ENCODE results near the gene STK31.
A peak's percentile ranks its signal among the peaks of the same experiment; 100 is the strongest.

Gene STK31

GRCh38 chr7:23691320-23691719, 18.7 kb upstream of the STK31 start:
- no peak for TF ChIP-seq JUND (IDR thresholded peaks at IDR 0.05; ENCODE audit: low read depth)
- peak; percentile 26 to 93 for DNase-seq (ENCODE audit: low read depth in 1 of 2, low spot score in 1 of 2)
- in situ Hi-C loops (cut with HindIII; ENCODE audit: low pct_unique_long_range_greater_than_20kb, low sequenced_read_pairs): no loop called here

DNA sequence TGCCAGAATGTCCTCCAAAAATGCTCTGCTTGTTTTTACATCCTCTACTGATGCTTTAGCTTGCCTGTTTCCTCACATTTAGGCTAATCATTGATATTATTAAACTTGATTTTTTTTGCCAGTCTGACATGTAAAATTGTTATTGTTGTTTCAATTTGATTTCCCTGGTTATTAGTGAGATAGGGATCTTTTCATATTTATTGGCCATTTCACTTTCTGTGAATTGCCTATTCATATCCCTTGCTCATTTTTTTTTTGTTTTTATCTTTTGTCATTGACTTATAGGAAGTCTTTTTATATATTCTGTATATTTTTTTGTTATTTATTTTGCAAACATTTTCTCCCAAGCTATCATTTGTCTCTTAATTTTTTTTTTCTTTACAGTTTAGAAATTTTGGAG, 16.8 kb upstream of the STK31 start:
- TF ChIP-seq JUND (IDR thresholded peaks at IDR 0.05; ENCODE audit: low read depth): no peak
- in situ Hi-C loops (cut with HindIII; ENCODE audit: low pct_unique_long_range_greater_than_20kb, low sequenced_read_pairs): no loop called here
- no peak for DNase-seq (ENCODE audit: low read depth in 1 of 2, low spot score in 1 of 2)

DNA sequence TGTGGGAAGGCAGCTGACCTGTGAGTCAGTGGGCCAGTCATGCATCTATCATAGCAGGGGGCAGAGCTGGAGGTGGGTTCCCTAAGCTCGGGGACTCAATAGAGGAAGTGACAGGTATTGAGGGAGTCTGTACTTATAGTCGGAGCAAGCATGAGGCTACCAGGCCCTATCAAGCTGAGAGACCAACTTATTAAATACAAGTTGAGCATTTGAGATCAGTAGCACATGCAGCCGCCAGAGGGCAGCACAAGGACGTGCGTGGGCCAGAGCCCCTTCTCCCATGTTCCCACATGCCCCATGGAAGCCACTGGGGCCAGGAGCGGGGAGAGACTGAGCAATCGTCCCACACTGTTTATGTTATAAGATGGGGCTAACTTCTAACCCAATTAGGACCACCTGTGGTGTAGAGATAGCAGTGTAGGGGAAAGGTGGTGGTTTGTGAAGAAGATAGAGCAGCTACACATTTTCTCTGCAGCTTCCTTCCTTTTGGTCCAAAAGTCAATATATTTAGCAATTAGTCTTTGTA, 13.0 kb upstream of the STK31 start:
- in situ Hi-C loops (cut with HindIII; ENCODE audit: low pct_unique_long_range_greater_than_20kb, low sequenced_read_pairs): no loop called here
- TF ChIP-seq JUND (IDR thresholded peaks at IDR 0.05; ENCODE audit: low read depth): no peak
- DNase-seq (ENCODE audit: low read depth in 1 of 2, low spot score in 1 of 2): peak in 1 of 2 experiments; percentile 77

DNA sequence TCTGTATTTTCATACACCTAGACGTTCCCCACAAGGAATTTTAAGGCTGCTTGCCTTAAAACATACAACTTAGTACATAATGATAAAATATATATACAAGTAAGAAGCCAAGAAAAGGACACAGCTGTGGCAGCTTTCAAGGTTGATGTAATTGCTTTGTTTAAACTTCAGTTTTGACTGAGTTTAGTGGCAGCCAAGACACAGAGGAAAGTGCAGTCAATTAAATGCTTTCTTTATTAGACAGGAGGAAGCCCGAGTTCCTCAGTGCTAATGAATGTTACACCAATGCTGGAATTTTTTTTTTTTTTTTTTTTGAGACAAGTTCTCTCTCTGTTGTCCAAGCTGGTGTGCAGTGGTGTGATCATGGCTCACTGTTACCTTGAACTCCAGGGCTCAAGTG, 11.2 kb upstream of the STK31 start:
- TF ChIP-seq JUND (IDR thresholded peaks at IDR 0.05; ENCODE audit: low read depth): no peak
- in situ Hi-C loops (cut with HindIII; ENCODE audit: low pct_unique_long_range_greater_than_20kb, low sequenced_read_pairs): no loop called here
- DNase-seq (ENCODE audit: low read depth in 1 of 2, low spot score in 1 of 2): no peak

DNA sequence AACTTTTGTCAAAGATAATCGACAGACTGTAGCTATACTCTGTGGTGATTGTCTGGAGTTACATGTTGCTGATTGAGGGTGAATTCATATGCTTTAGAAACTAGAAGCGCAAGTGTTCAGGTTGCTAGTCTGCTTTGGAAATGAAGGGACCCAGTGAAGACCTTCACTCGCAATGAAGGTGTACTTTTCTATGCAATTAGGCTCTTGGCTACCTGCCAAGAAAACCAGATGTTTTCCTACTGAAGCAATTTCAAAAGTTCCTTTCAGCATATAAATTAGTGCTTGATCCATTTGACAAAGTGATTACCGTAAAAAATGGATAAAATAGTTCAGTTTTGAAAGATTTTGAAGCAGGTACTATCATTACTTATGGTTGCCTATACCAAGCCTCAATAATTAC, 10.0 kb upstream of the STK31 start:
- no peak for TF ChIP-seq JUND (IDR thresholded peaks at IDR 0.05; ENCODE audit: low read depth)
- in situ Hi-C loops (cut with HindIII; ENCODE audit: low pct_unique_long_range_greater_than_20kb, low sequenced_read_pairs): no loop called here
- DNase-seq (ENCODE audit: low read depth in 1 of 2, low spot score in 1 of 2): no peak

DNA sequence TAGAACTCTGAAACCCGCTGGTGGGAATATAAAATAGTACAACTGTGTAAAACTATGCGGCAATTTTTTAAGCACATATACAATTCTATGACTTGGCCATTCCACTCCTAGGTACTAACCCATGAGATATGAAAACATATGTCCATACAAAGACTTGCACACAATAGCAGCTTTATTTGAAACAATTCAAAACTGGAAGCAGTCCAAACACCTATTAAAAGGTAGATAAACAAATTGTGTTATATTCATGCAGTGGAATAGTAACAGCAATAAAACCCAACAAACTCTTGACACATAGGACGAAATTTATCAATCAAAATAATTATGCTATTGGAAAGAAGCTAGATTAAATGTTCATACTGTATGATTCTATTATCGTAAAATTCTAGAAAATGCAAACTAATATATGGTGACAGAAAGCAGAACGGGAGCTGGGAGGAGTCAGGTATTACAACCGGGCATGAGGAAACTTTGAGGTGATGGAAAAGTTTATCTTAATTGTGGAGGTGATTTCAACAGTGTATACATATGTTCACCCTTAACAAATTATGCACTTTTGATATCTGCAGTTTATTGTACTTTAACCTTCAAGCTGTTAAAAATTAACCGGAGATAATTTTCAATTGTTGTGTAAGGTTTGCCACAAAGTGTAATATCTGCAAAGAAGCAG, 803 bp upstream of the STK31 start:
- in situ Hi-C loops (cut with HindIII; ENCODE audit: low pct_unique_long_range_greater_than_20kb, low sequenced_read_pairs): no loop called here
- TF ChIP-seq JUND (IDR thresholded peaks at IDR 0.05; ENCODE audit: low read depth): no peak
- no peak for DNase-seq (ENCODE audit: low read depth in 1 of 2, low spot score in 1 of 2)

DNA sequence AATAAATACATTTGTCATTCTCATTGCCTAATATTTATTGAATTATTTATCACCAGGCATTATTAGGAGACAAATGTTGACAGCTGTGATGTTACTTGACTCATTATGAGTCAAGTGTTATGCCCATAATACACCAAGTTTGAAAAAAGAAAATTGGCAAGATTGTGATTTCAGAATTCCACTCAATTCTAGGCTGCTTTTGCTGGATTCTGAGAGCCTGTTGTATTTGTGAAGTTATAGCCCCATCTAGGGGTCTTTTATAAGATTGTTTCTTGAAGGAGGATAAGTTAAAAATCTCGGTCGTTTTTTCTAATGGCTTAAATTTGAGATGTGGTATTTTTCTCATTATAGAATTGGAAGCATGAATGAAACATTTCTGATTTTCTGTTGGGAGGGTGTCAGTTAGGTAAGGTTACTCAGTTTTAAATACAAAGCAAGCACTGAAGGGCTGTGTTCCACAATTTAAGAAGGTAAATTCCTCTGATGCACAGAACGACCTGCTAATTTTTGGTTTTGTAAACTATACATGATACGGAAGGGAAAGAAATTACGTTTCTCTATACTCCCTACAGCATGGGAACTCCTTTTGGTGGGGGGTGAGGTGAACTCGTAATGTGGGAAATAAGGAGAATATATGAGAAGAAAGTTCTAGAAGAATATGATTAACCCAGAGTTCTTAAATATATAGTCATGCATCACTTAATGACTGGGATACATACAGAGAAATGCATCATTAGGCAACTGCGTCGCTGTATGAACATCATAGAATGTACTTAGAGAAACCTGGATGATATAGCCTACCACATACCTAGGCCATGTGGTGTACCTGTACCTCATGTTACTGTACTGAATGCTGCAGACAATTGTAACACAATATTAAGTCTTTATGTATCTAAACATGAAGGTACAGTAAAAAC, 2.6 kb downstream of the STK31 start:
- DNase-seq (ENCODE audit: low read depth in 1 of 2, low spot score in 1 of 2): peak; percentile 76 to 78
- TF ChIP-seq JUND (IDR thresholded peaks at IDR 0.05; ENCODE audit: low read depth): no peak
- in situ Hi-C loops (cut with HindIII; ENCODE audit: low pct_unique_long_range_greater_than_20kb, low sequenced_read_pairs): no loop called here

- peak in 1 of 2 experiments; percentile 60 for DNase-seq (ENCODE audit: low read depth in 1 of 2, low spot score in 1 of 2)
- in situ Hi-C loops (cut with HindIII; ENCODE audit: low pct_unique_long_range_greater_than_20kb, low sequenced_read_pairs): no loop called here
- no peak for TF ChIP-seq JUND (IDR thresholded peaks at IDR 0.05; ENCODE audit: low read depth)
Observed at GRCh38 chr7:23713285-23714149, 3.5 kb downstream of the STK31 start.

- DNase-seq (ENCODE audit: low read depth in 1 of 2, low spot score in 1 of 2): no peak
- TF ChIP-seq JUND (IDR thresholded peaks at IDR 0.05; ENCODE audit: low read depth): no peak
- in situ Hi-C loops (cut with HindIII; ENCODE audit: low pct_unique_long_range_greater_than_20kb, low sequenced_read_pairs): no loop called here
Observed at GRCh38 chr7:23714150-23714464, 4.1 kb downstream of the STK31 start.

DNA sequence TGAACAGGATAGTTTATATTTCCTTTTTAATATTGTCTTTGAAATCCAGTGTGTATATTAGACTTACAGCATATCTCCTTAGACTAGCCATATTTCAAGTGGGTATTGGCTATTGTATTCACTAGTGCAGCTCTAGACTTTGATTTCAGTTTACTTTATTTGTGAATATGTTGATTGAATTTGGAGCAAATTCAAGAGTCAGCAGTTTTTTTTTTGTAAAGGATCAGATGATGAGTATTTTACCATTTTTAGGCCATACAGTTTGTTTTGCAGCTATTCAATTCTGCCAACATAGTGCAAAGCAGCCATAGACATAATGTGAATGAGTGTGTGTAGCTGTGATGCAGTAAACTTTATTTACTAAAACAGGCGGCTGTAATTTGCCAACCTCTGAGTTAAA, 4.6 kb downstream of the STK31 start:
- DNase-seq (ENCODE audit: low read depth in 1 of 2, low spot score in 1 of 2): no peak
- no peak for TF ChIP-seq JUND (IDR thresholded peaks at IDR 0.05; ENCODE audit: low read depth)
- in situ Hi-C loops (cut with HindIII; ENCODE audit: low pct_unique_long_range_greater_than_20kb, low sequenced_read_pairs): no loop called here

DNA sequence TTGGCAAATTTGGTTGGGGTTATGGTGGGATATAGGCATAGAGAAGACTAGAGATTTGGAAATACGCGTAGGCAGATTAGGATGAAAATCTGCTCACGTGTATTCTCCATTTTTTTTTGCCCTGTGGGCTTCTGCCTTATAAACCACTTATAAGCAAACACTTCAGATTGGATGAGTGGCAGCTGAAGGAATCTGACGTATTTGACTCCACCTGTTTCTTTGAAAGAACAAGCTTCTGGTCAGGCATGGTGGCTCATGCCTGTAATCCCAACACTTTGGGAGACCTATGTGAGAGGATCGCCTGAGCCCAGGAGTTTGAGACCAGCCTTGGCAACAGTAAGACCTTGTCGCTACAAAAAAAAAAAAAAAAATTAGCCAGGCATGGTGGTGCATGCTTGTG, 5.1 kb downstream of the STK31 start:
- DNase-seq (ENCODE audit: low read depth in 1 of 2, low spot score in 1 of 2): no peak
- in situ Hi-C loops (cut with HindIII; ENCODE audit: low pct_unique_long_range_greater_than_20kb, low sequenced_read_pairs): no loop called here
- no peak for TF ChIP-seq JUND (IDR thresholded peaks at IDR 0.05; ENCODE audit: low read depth)

GRCh38 chr7:23717788-23718187, 7.8 kb downstream of the STK31 start:
- in situ Hi-C loops (cut with HindIII; ENCODE audit: low pct_unique_long_range_greater_than_20kb, low sequenced_read_pairs): no loop called here
- no peak for TF ChIP-seq JUND (IDR thresholded peaks at IDR 0.05; ENCODE audit: low read depth)
- no peak for DNase-seq (ENCODE audit: low read depth in 1 of 2, low spot score in 1 of 2)
